Glomerular visceral epithelial cell (primary cell): ENCODE measurements around the gene SLC25A40.
"Not testable (repeated sequence)": the region's sequence is repeated elsewhere in the genome, so short reads cannot be mapped to it uniquely, and the experiment has no call there.

Source experiments
- DNase-seq: peaks from one replicate; pipeline ENCODE4 v3.0.0-alpha.2; 2016; ENCODE audit errors: extremely low spot score

The SLC25A40 gene

DNA sequence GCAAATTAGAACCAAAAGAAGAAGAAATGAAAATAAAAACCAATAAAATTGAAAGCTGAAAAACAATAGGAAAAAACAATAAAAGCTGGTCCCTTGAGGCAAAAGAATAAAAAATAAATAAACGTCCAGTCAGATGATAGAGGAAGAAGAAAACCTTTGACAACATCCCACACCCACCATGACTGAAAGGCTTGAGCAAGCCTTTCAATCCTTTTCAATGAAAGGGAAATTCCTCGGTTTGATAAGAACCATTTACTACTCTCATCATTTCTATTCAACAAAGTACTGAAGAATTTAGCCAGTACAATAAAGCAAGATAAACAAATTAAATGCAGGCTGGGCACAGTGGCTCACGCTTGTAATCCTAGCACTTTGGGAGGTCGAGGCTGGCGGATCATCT lies 3.8 kb downstream of the SLC25A40 start:
- DNase-seq, result no peak

- DNase-seq, result no peak
These were observed 5.7 kb downstream of the SLC25A40 start for GRCh38 chr7:87870471-87870870.

- not testable (repeated sequence) for DNase-seq
These were observed 9.6 kb downstream of the SLC25A40 start for GRCh38 chr7:87866533-87866932.

- no peak for DNase-seq
These were observed 10.1 kb downstream of the SLC25A40 start for GRCh38 chr7:87866089-87866488.

GRCh38 chr7:87858417-87859100 lies 17.6 kb downstream of the SLC25A40 start:
- DNase-seq, result no peak

DNA sequence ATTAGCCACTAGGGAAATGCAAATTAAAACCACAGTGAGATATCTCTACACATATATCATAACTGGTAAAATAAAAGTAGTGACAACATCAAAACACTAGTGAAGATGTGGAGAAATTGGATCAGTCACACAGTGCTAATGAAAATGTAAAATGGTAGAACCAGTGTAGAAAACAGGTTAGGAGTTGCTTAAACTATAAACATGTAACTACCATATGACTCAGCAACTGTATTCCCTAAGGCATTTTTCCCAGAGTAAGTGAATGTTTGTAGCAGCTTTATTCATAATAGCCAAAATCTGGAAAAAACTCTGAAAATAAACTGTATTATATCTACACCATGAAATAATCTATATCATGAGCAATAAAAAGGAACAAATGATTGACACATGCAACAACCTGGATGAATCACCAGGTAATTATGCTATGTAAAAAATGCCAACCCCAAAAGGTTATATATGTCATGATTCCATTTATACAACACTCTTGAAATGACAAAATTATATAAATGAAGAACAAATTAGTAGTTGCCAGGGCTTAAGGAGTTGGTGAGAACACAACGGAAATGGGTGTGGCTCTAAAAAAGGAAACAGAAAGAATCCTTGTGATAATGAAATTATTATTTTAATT lies 22.8 kb downstream of the SLC25A40 start:
- DNase-seq, result no peak

- DNase-seq, result no peak
These were observed 23.9 kb downstream of the SLC25A40 start for GRCh38 chr7:87852306-87852705.

DNA sequence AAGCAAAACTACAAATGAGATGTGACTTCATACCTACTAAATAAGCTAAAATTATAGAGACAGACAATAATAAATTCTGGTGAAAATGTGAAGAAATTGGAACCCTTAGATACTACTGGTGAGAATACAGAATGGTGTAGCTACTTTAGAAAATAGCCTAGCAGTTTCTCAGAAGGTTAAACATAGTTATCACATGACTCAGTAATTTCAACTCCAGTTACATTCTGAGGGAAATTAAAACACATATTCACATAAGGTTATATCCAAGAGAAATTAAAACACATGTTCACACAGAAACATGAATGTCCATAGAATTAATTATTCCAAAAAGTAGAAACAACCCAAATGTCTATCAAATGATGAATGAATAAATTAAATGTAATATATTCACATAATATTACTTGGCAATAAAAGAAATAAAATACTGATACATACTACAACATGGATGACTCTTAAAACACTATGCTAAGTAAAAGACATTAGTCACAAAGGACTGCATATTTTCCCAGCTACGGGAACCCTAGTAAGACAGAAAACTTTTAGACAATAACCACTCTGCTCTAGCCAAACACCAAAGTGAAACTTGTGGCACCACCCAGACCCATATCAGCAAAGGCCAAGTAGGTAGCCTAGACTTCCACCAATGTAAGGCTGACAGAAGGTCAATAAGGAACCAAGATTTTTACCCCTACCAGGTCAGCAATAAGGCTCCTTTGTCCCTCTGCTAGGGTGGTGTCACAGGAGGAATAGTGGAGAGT lies 25.1 kb downstream of the SLC25A40 start:
- no peak for DNase-seq

GRCh38 chr7:87837597-87837996 lies 38.6 kb downstream of the SLC25A40 start:
- no peak for DNase-seq

DNA sequence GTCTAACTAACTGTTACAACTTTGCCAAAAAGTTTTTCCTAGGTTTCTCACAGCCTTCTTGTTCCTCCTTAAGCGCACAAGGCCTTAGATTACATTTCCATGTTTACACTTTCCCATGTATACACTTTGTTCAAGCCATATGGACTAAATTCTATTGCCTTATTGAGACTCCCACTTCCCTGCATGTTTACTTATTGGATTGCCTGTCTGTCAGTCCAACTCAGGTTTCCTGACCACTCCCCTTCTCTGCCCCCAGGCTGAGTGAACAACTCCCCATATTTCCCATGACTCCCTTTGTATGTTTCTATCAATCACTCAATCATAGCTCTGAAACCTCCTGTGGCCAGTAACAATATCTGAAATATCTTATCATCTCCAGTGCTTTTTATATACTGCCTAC lies 43.0 kb downstream of the SLC25A40 start:
- no peak for DNase-seq

DNA sequence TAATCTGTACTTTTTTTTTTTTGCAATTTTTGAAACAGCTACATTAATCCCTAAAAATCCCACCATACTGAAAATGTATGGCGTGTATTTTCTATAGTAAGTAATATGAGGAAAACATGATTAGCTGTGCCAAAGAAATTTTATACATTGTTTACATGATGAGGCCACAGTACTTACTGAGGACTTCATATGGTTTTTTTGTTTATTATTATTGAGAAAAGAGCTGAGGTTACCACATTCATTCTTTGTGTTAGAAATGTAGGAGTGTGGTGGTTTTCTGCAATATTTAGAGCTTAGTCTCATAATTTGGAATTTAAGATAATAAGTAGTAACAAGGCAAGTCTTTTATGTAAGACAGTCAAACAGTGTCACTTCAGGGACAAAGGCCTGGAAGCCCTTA lies 45.1 kb downstream of the SLC25A40 start:
- DNase-seq, result no peak

DNA sequence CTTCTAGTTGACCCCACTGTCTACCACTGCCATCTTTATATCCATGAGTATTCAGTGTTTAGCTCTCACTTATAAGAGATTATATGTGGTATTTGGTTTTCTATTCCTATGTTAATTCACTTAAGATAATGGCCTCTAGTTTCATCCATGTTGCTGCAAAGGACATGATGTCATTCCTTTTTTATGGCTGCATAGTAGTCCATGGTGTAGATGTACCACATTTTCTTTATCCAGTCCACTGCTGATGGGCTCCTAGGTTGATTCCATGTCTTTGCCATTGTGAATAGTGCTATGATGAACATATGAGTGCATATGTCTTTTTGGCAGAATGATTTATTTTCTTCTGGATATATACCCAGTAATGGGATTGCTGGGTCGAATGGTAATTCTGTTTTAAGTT lies 47.8 kb downstream of the SLC25A40 start:
- DNase-seq, result not testable (repeated sequence)

- DNase-seq, result not testable (repeated sequence)
These were observed 50.8 kb downstream of the SLC25A40 start for GRCh38 chr7:87825369-87825768.

DNA sequence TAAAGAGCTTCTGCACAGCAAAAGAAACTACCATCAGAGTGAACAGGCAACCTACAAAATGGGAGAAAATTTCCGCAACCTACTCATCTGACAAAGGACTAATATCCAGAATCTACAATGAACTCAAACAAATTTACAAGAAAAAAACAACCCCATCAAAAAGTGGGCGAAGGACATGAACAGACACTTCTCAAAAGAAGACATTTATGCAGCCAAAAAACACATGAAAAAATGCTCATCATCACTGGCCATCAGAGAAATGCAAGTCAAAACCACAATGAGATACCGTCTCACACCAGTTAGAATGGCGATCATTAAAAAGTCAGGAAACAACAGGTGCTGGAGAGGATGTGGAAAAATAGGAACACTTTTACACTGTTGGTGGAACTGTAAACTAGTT lies 54.1 kb downstream of the SLC25A40 start:
- DNase-seq, result not testable (repeated sequence)

- DNase-seq, result no peak
These were observed 57.8 kb downstream of the SLC25A40 start for GRCh38 chr7:87818336-87818735.

- DNase-seq, result no peak
These were observed 59.8 kb downstream of the SLC25A40 start for GRCh38 chr7:87816389-87816788.

- DNase-seq, result no peak
These were observed 65.4 kb downstream of the SLC25A40 start for GRCh38 chr7:87810726-87811125.

- no peak for DNase-seq
These were observed 66.0 kb downstream of the SLC25A40 start for GRCh38 chr7:87810130-87810529.

DNA sequence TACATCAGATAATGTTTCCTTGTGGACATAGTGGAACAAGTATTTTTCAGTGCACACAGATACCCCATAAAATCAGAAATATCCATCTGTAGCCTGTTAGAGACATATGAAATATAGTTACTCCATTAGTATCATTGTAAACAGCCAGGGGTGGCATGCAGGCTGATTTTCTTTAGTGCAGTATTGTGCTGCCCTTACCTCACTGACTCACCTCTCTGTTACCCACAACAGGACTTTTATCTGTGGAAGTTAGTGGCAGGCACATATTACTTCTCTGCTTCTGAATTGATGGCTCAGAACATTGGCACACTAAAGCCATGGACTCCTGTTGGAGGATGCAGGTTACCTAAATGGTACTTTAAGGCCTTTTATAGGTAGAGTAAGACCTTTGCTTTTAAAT lies 70.0 kb downstream of the SLC25A40 start:
- DNase-seq, result no peak

GRCh38 chr7:87797798-87798403 lies 78.3 kb downstream of the SLC25A40 start:
- DNase-seq, result peak; percentile 52

DNA sequence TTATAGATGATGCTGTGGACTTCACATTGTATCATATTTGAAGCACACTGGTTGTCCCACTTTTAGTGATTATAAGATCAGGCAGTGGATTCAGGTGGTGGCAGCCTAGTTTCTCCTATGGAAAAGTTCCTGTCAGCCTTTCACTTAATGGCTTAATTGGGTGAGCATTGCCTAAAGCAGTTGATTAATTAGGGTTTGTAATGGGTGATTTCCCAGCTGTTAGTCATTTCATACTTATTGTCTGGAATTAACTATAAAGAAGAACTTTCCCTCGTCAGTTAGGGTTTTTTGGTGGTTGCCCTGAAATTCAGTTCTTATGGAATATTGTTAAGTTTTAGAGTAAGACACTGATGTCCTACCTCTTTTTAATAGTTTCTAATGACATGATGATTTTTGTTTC lies 78.8 kb downstream of the SLC25A40 start:
- DNase-seq, result no peak

DNA sequence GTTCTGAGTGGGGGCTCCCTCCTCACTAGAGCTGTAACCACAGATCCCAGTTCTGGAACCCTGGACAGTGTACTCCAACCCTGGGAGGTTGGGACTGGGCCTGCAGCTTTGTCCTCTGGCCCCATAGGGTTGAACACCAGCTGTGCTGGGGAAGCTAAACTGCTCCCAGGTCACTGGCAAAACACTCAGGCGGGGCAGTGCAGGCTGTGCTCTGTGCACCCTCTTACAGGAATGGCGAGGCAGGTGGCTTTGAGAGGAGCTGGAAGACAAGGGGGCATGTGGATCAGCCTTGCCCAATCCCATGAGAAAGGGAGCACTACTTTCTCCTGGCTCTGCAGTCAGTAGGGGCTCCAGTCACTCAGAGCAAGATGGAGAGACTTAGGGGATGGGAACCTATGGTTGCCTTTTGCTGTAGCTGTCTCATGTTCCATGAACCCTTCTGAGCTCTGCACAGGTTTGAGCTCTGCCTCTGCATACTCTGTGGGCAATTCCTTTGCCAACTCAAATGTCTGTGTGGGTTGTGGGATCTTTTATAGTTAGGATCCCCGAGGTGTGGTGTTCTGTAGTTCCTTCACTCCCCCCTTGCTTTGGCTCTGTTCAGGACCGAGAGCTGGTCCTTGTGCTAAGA lies 90.7 kb downstream of the SLC25A40 start:
- DNase-seq, result no peak
